NCI-H2196 treated with DMSO at 0.1 percent for 48 hours (cell line): ENCODE measurements around the gene C6.

Source experiments
- DNase-seq: peaks from one replicate; lab custom pipeline; 2025; ENCODE audit not compliant: unreplicated experiment; lab: John Stamatoyannopoulos, UW

Gene C6

GRCh38 chr5:41127967-41128690 is 85.2 kb downstream of the C6 start:
- DNase-seq = no peak

- no peak for DNase-seq
Measured at GRCh38 chr5:41122459-41122858, 90.9 kb downstream of the C6 start.

- DNase-seq = no peak
Measured at GRCh38 chr5:41120600-41120999, 92.7 kb downstream of the C6 start.

GRCh38 chr5:41118177-41118576 is 95.2 kb downstream of the C6 start:
- no peak for DNase-seq

GRCh38 chr5:41115281-41115680 is 98.1 kb downstream of the C6 start:
- DNase-seq = no peak

GRCh38 chr5:41112486-41113455 is 100.6 kb downstream of the C6 start:
- DNase-seq = no peak

- no peak for DNase-seq
Measured at GRCh38 chr5:41109186-41109585, 104.1 kb downstream of the C6 start.

- DNase-seq = no peak
Measured at GRCh38 chr5:41102341-41102740, 111.0 kb downstream of the C6 start.

- no peak for DNase-seq
Measured at GRCh38 chr5:41097642-41098041, 115.7 kb downstream of the C6 start.

GRCh38 chr5:41095324-41096101 is 117.8 kb downstream of the C6 start:
- DNase-seq = no peak

- no peak for DNase-seq
Measured at GRCh38 chr5:41094871-41095270, 118.5 kb downstream of the C6 start.

GRCh38 chr5:41093803-41094202 is 119.5 kb downstream of the C6 start:
- no peak for DNase-seq
